Limb (tissue), 2 donors: Measurements from ENCODE around the gene FRY.
"Not testable (repeated sequence)": the region's sequence is repeated elsewhere in the genome, so short reads cannot be mapped to it uniquely, and the experiment has no call there.

ENCODE experiments used
- DNase-seq, 2 donors: peaks; one replicate each; pipeline ENCODE4 v3.0.0-alpha.2; 2016; ENCODE audit errors: extremely low spot score in 2 of 2

FRY gene

GRCh38 chr13:32031025-32031814, at the start of gene FRY:
TSS of gene FRY (plus strand) at chr13:32031774. CDS start at chr13:32031796, 22 bp downstream.
- peak; percentile 65 to 75 for DNase-seq

DNA sequence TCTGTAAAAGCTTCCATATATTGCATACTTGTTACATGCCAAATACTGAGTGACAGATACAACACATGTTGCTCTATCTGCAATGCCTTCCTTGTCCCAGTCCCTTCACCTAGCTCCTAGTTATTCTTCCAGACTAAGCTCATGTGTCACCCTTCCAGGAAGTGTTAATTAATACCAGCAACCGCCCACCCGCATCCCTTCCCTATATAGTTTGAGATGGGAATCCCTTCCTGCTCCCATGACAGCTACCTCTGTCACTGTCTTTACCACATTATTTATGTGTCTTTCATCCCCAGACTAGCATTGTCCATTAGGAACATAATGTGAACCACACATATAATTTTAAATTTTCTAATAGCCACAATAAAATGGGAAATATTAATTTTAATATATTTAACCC, 49.5 kb upstream of the FRY start:
- no peak for DNase-seq

DNA sequence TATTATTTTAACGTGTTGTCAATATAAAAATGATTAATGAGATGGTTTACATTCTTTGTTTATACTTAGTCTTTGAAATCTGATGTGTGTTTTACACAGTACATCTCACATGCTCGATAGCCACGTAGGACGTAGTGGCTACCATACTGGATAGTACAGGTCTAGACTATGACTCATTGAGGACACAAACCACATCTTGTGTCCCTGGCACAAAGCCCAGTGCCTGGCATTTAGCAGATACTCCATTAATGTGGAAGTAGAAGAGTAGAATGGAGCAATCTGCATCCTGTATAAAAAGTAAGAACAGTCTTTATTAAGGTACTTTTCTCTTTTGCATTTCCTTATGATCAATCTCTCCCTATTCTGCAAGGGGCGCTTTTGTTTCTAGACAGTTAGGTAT, 49.0 kb upstream of the FRY start:
- no peak for DNase-seq

DNA sequence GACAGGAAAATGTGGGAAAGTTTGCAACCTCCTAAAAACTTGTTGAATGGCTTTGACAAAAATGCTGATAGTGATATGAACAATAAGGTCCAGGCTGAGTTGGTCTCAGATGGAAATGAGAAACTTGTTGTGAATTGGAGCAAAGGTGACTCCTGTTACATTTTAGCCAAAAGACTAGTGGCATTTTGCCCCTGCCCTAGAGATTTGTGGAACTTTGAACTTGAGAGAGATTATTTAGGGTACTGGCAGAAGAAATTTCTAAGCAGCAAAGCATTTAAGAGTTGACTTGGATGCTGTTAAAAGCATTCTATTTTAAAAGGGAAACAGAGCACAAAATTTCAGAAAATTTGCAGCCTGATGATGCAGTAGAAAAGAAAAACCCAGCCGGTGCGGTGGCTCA, 47.9 kb upstream of the FRY start:
- DNase-seq, result not testable (repeated sequence)

- DNase-seq, result not testable (repeated sequence)
These were observed 47.2 kb upstream of the FRY start for GRCh38 chr13:31984388-31984787.

- DNase-seq, result no peak
These were observed 44.7 kb upstream of the FRY start for GRCh38 chr13:31986676-31987470.

GRCh38 chr13:31987535-31988170, 43.9 kb upstream of the FRY start:
- no peak for DNase-seq

GRCh38 chr13:31994367-31994766, 37.2 kb upstream of the FRY start:
- DNase-seq, result not testable (repeated sequence)

- no peak for DNase-seq
These were observed 35.0 kb upstream of the FRY start for GRCh38 chr13:31996601-31997000.

- no peak for DNase-seq
These were observed 33.9 kb upstream of the FRY start for GRCh38 chr13:31997641-31998040.

DNA sequence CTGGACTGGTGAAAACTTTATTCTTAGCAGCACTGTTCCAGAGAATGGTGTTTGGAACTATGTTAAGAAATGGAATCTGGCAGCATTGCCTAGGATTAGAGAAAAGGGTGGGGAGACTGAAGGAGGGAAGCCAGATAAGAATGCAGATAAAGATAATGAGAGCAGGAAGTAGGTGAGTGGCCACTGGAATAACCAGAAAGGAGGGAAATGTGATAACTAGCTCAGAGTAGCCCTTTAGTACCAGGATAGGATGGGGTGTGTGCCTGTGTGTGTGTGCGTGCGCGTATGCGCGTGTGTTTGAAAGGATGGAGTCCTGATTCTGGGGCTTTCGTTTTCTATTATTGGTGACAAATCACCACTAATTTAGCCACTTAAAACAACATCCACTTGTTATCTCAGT, 33.4 kb upstream of the FRY start:
- no peak for DNase-seq

DNA sequence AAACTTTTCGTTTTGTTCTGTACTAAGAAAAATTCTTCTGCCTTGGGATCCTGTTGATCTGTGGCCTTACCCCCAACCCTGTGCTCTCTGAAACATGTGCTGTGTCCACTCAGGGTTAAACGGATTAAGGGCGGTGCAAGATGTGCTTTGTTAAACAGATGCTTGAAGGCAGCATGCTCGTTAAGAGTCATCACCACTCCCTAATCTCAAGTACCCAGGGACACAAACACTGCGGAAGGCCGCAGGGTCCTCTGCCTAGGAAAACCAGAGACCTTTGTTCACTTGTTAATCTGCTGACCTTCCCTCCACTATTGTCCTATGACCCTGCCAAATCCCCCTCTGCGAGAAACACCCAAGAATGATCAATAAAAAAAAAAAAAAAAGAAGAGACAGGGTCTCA, 30.8 kb upstream of the FRY start:
- DNase-seq, result not testable (repeated sequence)

DNA sequence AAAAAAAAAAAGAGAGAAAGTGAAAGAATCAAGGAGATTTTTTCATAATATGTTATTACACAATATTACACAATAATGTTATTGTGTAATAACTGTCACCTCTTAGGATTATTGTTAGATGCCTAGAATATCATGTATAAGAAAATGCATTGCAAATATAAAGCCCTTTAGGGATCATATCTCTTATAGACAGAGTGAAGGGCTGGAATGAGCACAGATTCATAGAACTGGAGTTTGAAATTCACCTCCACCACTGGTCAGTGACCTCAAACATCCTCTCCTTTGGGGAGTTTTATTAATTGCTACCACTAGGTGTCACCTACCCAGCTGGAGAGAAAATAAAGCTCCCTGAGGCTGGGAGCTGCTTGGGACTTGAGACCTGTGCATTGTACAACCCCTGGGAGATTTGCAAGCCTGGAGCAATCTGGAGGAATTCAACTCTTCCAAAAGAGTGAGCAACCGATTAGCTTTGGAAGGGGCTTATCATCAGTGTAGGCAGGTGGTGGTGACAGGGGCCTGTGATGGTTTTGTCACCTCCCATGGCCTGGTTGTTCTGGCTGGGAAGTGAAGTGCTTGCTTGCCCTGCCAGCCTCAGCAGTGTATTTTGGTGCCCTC, 30.3 kb upstream of the FRY start:
- DNase-seq, result no peak

GRCh38 chr13:32001769-32002168, 29.8 kb upstream of the FRY start:
- DNase-seq, result no peak

DNA sequence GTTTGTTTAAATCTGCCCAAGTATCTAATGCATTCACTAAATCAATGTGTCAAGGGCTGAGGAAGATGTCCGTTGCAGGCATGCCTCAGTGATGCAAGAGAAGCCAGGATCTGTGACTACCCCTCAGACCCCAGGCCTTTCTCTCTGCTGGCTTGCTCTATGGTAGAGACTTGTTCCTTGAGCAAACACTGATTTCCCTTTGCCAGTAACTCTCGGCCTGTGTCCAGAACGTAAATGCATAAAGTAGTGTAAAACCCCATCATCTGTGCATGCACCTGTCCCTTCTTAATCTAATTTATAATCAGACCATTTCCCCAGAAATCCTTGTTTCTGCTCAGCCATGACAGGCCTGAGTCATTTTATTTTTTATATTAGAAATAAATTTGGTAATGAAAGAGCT, 28.7 kb upstream of the FRY start:
- no peak for DNase-seq

GRCh38 chr13:32007494-32007893, 24.1 kb upstream of the FRY start:
- no peak for DNase-seq

- DNase-seq, result no peak
These were observed 22.9 kb upstream of the FRY start for GRCh38 chr13:32008518-32009175.

DNA sequence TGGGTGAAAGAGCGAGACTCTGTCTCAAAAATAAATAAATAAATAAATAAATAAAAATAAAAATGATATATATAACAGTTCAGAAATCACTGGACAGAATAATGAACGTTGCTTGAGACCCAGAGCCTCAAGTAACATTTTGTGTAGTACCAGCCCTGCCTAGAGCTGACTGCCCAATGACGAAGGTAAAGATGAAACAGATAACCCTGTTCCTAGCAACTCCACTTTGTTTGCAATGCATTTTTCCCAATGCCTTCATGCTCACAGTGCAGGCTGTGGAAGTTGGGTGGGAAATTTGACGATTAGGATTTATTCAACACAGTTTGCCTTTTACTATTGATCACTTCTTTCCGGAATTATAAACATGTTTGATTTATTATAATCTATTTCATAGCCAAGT, 22.2 kb upstream of the FRY start:
- no peak for DNase-seq

- peak in 1 of 2 donors; percentile 22 for DNase-seq
These were observed 21.4 kb upstream of the FRY start for GRCh38 chr13:32010136-32010535.

DNA sequence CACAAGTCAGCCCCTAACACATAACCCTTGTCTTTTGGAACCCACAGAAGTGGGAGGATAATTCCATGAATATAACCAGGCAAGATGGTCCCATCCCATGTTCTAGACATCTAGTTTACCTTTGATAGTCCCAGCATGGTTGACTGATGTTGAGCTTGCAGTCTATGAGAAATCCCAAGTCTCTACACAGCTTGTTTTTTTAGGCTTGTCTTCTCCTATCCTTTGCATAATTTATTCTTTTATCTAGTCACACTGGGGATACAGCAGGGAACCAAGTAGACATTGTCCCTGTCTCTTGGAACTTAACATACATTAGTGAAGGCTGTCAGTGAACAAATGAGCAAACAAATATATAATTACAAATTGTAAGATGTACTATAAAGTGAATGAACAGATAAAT, 19.6 kb upstream of the FRY start:
- DNase-seq, result no peak

GRCh38 chr13:32013181-32013580, 18.4 kb upstream of the FRY start:
- no peak for DNase-seq
